SJCRH30 (cell line): ENCODE data around the gene CDK14. TPM values are rescaled to one million over a fixed set of nuclear protein-coding genes. Genes with fewer than 3 reads are reported as not detected.

Experiments
- DNase-seq, 2 experiments: peaks; one replicate each; pipeline ENCODE4 v3.0.0-alpha.2; 2015 to 2020
- H3K27ac ChIP-seq: fragments of 250-450 bp; sonication (Bioruptor Pico); 2 replicates; pipeline ENCODE4 v1.5.1; 2020; ENCODE audit warnings: mild to moderate bottlenecking, moderate library complexity
- H3K27me3 ChIP-seq: fragments of 250-450 bp; sonication (Bioruptor Pico); 2 replicates; pipeline ENCODE4 v1.5.1; 2020; ENCODE audit warnings: mild to moderate bottlenecking, moderate library complexity
- H3K36me3 ChIP-seq: fragments of 250-450 bp; sonication (Bioruptor Pico); 2 replicates; pipeline ENCODE4 v1.5.1; 2020; ENCODE audit warnings: mild to moderate bottlenecking, moderate library complexity
- H3K4me1 ChIP-seq: fragments of 250-450 bp; sonication (Bioruptor Pico); 2 replicates; pipeline ENCODE4 v1.5.1; 2020; ENCODE audit warnings: mild to moderate bottlenecking, moderate library complexity
- H3K4me3 ChIP-seq: fragments of 250-450 bp; sonication (Bioruptor Pico); 2 replicates; pipeline ENCODE4 v1.5.1; 2020; ENCODE audit warnings: mild to moderate bottlenecking, moderate library complexity
- H3K9me3 ChIP-seq: fragments of 250-450 bp; sonication (Bioruptor Pico); replicated peaks from 2 replicates; pipeline ENCODE4 v1.5.1; 2020; ENCODE audit warnings: mild to moderate bottlenecking, moderate library complexity
- total RNA-seq: library from RNA; depleted of rRNA; stranded (reverse); fragments of >200 nt; shearing (Covaris generic); gene quantifications from 2 replicates; pipeline ENCODE4 v1.2.3, GENCODE V29; 2014

The CDK14 gene
- total RNA-seq, 1 experiment from 2014 or later, result 78.2 TPM

GRCh38 chr7:90607196-90607595, 11.1 kb downstream of the CDK14 start:
- DNase-seq, result no peak
- H3K36me3 ChIP-seq, result peaks cover 28% of the 10 kb centered on the region
- H3K4me3 ChIP-seq, result no peak overlapping the region

GRCh38 chr7:90610105-90610504, 14.0 kb downstream of the CDK14 start:
- no peak overlapping the region for H3K27ac ChIP-seq
- no peaks in the 10 kb centered on the region for H3K27me3 ChIP-seq
- no peaks in the 10 kb centered on the region for H3K9me3 ChIP-seq
- H3K4me3 ChIP-seq, result no peak overlapping the region
- H3K4me1 ChIP-seq, result peaks cover 6% of the 10 kb centered on the region
- no peak for DNase-seq
- H3K36me3 ChIP-seq, result peaks cover 35% of the 10 kb centered on the region

More at GRCh38 chr7:90607196-90607595, 11.1 kb downstream of the CDK14 start:
- Histone ChIP-seq H3K4me1 (peaks cover 17% of the 10 kb centered on the region), H3K27ac (no peak overlapping the region), H3K9me3 (no peaks in the 10 kb centered on the region), H3K27me3 (no peaks in the 10 kb centered on the region)

- H3K4me1 ChIP-seq, result no peaks in the 10 kb centered on the region
- DNase-seq, result no peak
- H3K27ac ChIP-seq, result no peak overlapping the region
- H3K4me3 ChIP-seq, result no peak overlapping the region
- no peaks in the 10 kb centered on the region for H3K9me3 ChIP-seq
- no peaks in the 10 kb centered on the region for H3K27me3 ChIP-seq
- peaks cover 31% of the 10 kb centered on the region for H3K36me3 ChIP-seq
These were observed 15.0 kb downstream of the CDK14 start for GRCh38 chr7:90611115-90611514.

- no peaks in the 10 kb centered on the region for H3K9me3 ChIP-seq
- no peaks in the 10 kb centered on the region for H3K27me3 ChIP-seq
- H3K27ac ChIP-seq, result no peak overlapping the region
- H3K4me3 ChIP-seq, result no peak overlapping the region
- DNase-seq, result no peak
- H3K36me3 ChIP-seq, result peaks cover 29% of the 10 kb centered on the region
- H3K4me1 ChIP-seq, result no peaks in the 10 kb centered on the region
These were observed 17.0 kb downstream of the CDK14 start for GRCh38 chr7:90613088-90613498.

- Histone ChIP-seq H3K9me3 (no peaks in the 10 kb centered on the region), H3K4me1 (peaks cover 22% of the 10 kb centered on the region), H3K27ac (no peak overlapping the region), H3K36me3 (peaks cover 17% of the 10 kb centered on the region), H3K27me3 (no peaks in the 10 kb centered on the region), H3K4me3 (no peak overlapping the region)
- no peak for DNase-seq
These were observed 21.3 kb downstream of the CDK14 start for GRCh38 chr7:90617442-90617841.

- Histone ChIP-seq H3K9me3 (no peaks in the 10 kb centered on the region), H3K27ac (peak overlapping the region; percentile 17; the same call in 1 of the 2 replicates), H3K36me3 (peaks cover 10% of the 10 kb centered on the region), H3K4me1 (peaks cover 36% of the 10 kb centered on the region), H3K27me3 (no peaks in the 10 kb centered on the region), H3K4me3 (no peak overlapping the region)
- DNase-seq, result peak; percentile 30 to 72
These were observed 22.8 kb downstream of the CDK14 start for GRCh38 chr7:90618876-90619275.

GRCh38 chr7:90621125-90621746, 25.1 kb downstream of the CDK14 start:
- Histone ChIP-seq H3K4me3 (no peak overlapping the region), H3K4me1 (peaks cover 57% of the 10 kb centered on the region), H3K36me3 (peaks cover 7% of the 10 kb centered on the region), H3K27me3 (no peaks in the 10 kb centered on the region), H3K9me3 (no peaks in the 10 kb centered on the region), H3K27ac (no peak overlapping the region)
- no peak for DNase-seq

GRCh38 chr7:90621747-90622140, 25.6 kb downstream of the CDK14 start:
- Histone ChIP-seq H3K27ac (no peak overlapping the region), H3K4me1 (peaks cover 62% of the 10 kb centered on the region), H3K4me3 (no peak overlapping the region), H3K36me3 (peaks cover 7% of the 10 kb centered on the region), H3K27me3 (no peaks in the 10 kb centered on the region), H3K9me3 (no peaks in the 10 kb centered on the region)
- peak in 1 of 2 experiments; percentile 44 for DNase-seq

GRCh38 chr7:90622670-90623069, 26.5 kb downstream of the CDK14 start:
- H3K27ac ChIP-seq, result 0 out of 2 replicates have a peak overlapping the region, but pooled peaks have one; percentile 7
- DNase-seq, result no peak
- peaks cover 62% of the 10 kb centered on the region for H3K4me1 ChIP-seq
- H3K36me3 ChIP-seq, result peaks cover 2% of the 10 kb centered on the region
- no peaks in the 10 kb centered on the region for H3K27me3 ChIP-seq
- no peak overlapping the region for H3K4me3 ChIP-seq
- H3K9me3 ChIP-seq, result no peaks in the 10 kb centered on the region

- Histone ChIP-seq H3K36me3 (no peaks in the 10 kb centered on the region; the same call in none of the 2 replicates), H3K27me3 (no peaks in the 10 kb centered on the region), H3K4me3 (no peak overlapping the region), H3K9me3 (no peaks in the 10 kb centered on the region), H3K4me1 (peaks cover 54% of the 10 kb centered on the region), H3K27ac (peak overlapping the region; percentile 89)
- DNase-seq, result peak; percentile 85 to 95
These were observed 28.2 kb downstream of the CDK14 start for GRCh38 chr7:90624225-90624911.

GRCh38 chr7:90625051-90625450, 28.9 kb downstream of the CDK14 start:
- H3K36me3 ChIP-seq, result no peaks in the 10 kb centered on the region; the same call in none of the 2 replicates
- peaks cover 54% of the 10 kb centered on the region for H3K4me1 ChIP-seq
- H3K4me3 ChIP-seq, result no peak overlapping the region
- peak overlapping the region; percentile 89 for H3K27ac ChIP-seq
- H3K9me3 ChIP-seq, result no peaks in the 10 kb centered on the region
- no peaks in the 10 kb centered on the region for H3K27me3 ChIP-seq
- DNase-seq, result peak; percentile 63 to 79

- Histone ChIP-seq H3K27me3 (no peaks in the 10 kb centered on the region), H3K27ac (peak overlapping the region; percentile 89), H3K4me1 (peaks cover 54% of the 10 kb centered on the region), H3K36me3 (no peaks in the 10 kb centered on the region; the same call in 1 of the 2 replicates), H3K9me3 (no peaks in the 10 kb centered on the region), H3K4me3 (peak overlapping the region; percentile 8)
- DNase-seq, result peak; percentile 97 to 99
These were observed 29.4 kb downstream of the CDK14 start for GRCh38 chr7:90625562-90625961.

GRCh38 chr7:90626013-90626412, 29.9 kb downstream of the CDK14 start:
- no peaks in the 10 kb centered on the region for H3K27me3 ChIP-seq
- peak; percentile 9 to 47 for DNase-seq
- peaks cover 54% of the 10 kb centered on the region for H3K4me1 ChIP-seq
- H3K27ac ChIP-seq, result peak overlapping the region; percentile 89
- peaks cover 2% of the 10 kb centered on the region for H3K36me3 ChIP-seq
- H3K4me3 ChIP-seq, result peak overlapping the region; percentile 8
- H3K9me3 ChIP-seq, result no peaks in the 10 kb centered on the region

- H3K9me3 ChIP-seq, result no peaks in the 10 kb centered on the region
- no peaks in the 10 kb centered on the region for H3K27me3 ChIP-seq
- H3K36me3 ChIP-seq, result peaks cover 20% of the 10 kb centered on the region
- H3K4me3 ChIP-seq, result no peak overlapping the region
- no peak overlapping the region for H3K27ac ChIP-seq
- H3K4me1 ChIP-seq, result peaks cover 20% of the 10 kb centered on the region
- DNase-seq, result peak; percentile 28 to 81
These were observed 33.3 kb downstream of the CDK14 start for GRCh38 chr7:90629297-90629918.

- Histone ChIP-seq H3K4me3 (no peak overlapping the region), H3K27me3 (no peaks in the 10 kb centered on the region), H3K36me3 (peaks cover 20% of the 10 kb centered on the region), H3K27ac (no peak overlapping the region), H3K9me3 (peaks cover 5% of the 10 kb centered on the region; the same call in 1 of the 2 replicates), H3K4me1 (peaks cover 2% of the 10 kb centered on the region)
- DNase-seq, result no peak
These were observed 35.4 kb downstream of the CDK14 start for GRCh38 chr7:90631502-90631901.
